GM19455 (cell line): ENCODE measurements around the gene DBF4B.
"Not testable (repeated sequence)": the region's sequence is repeated elsewhere in the genome, so short reads cannot be mapped to it uniquely, and the experiment has no call there.

ENCODE experiments used
- ATAC-seq: cut with Tn5 transposase; IDR thresholded peaks from one replicate; pipeline ENCODE4 v1.9.1; 2021; ENCODE audit not compliant: unreplicated experiment

The DBF4B gene

GRCh38 chr17:44708401-44709263 lies at the start of gene DBF4B:
TSS of gene DBF4B (plus strand) at chr17:44708665. CDS start at chr17:44708821, 156 bp downstream.
- no peak for ATAC-seq

GRCh38 chr17:44661835-44662234 lies 46.6 kb upstream of the DBF4B start:
- ATAC-seq: no peak

GRCh38 chr17:44663095-44663494 lies 45.4 kb upstream of the DBF4B start:
- no peak for ATAC-seq

- no peak for ATAC-seq
Observed at GRCh38 chr17:44664867-44665266, 43.6 kb upstream of the DBF4B start.

GRCh38 chr17:44666006-44666405 lies 42.5 kb upstream of the DBF4B start:
- no peak for ATAC-seq

GRCh38 chr17:44672479-44673093 lies 35.9 kb upstream of the DBF4B start:
- no peak for ATAC-seq

GRCh38 chr17:44673893-44674292 lies 34.6 kb upstream of the DBF4B start:
- ATAC-seq: no peak

- ATAC-seq: no peak
Observed at GRCh38 chr17:44677136-44677535, 31.3 kb upstream of the DBF4B start.

GRCh38 chr17:44683303-44683702 lies 25.2 kb upstream of the DBF4B start:
- ATAC-seq: not testable (repeated sequence)

GRCh38 chr17:44687756-44688155 lies 20.7 kb upstream of the DBF4B start:
- no peak for ATAC-seq

GRCh38 chr17:44688200-44688599 lies 20.3 kb upstream of the DBF4B start:
- no peak for ATAC-seq

GRCh38 chr17:44688675-44689476 lies 19.6 kb upstream of the DBF4B start:
- peak; percentile 15 for ATAC-seq

GRCh38 chr17:44689477-44690217 lies 18.8 kb upstream of the DBF4B start, which contains the start of gene CCDC43:
TSS of gene CCDC43 (minus strand) at chr17:44689776. CDS start at chr17:44689753, 23 bp downstream.
- peak; percentile 79 for ATAC-seq

GRCh38 chr17:44690746-44691306 lies 17.6 kb upstream of the DBF4B start:
- not testable (repeated sequence) for ATAC-seq

- no peak for ATAC-seq
Observed at GRCh38 chr17:44693609-44694008, 14.9 kb upstream of the DBF4B start.

- not testable (repeated sequence) for ATAC-seq
Observed at GRCh38 chr17:44700288-44700687, 8.2 kb upstream of the DBF4B start.

GRCh38 chr17:44707755-44708400 lies 587 bp upstream of the DBF4B start:
- no peak for ATAC-seq

GRCh38 chr17:44719444-44719843 lies 11.0 kb downstream of the DBF4B start:
- ATAC-seq: no peak

- no peak for ATAC-seq
Observed at GRCh38 chr17:44722254-44722653, 13.8 kb downstream of the DBF4B start.

- ATAC-seq: not testable (repeated sequence)
Observed at GRCh38 chr17:44726121-44726520, 17.7 kb downstream of the DBF4B start.
